ENCODE results near the gene FNDC5.

FNDC5 gene

DNA sequence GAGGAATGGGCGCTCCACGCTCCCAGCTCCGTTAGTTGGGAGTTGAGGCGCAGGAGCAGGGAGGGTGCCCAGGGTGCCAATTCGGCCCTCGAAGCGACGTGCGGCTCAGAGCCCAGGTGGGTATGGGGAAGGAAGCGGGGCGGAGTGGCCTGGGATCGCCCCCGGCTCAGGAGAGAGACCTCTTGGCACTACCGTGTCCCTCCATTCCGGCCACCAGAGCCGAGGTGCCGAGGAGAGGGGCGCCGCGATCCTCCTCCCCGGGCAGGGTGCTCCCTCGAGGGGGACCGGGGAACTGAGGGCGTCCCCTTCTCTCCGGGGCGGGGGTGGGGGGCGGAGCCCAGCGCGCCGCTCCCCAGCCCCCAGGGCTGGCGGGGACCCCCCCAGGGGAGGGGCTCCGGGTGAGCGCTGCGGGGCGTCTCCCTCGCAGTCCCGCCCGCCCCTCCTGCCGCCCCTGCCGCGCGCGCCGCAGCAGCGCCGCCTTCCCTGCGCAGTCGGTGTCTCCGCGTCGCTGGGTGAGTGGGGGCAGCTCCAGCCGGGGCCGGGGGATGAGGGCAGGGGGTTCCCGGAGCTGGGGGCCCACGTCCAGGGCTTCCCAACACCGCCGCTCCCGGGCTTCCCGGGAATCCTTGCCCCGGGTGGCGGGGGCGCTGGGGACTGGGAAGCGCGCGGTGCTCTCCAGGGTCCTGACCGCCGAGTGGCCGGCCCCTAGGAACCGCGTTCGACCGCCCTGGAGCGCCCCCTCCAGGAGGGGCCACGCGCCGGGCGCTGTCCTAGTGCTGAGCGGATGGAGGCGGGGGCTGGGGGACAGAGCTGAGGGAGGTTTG, 15.5 kb upstream of the FNDC5 start, which contains the start of gene HPCA:
TSS of gene HPCA (plus strand) at position 488 of the 824 bp plus-strand sequence. CDS start 2,408 bp downstream, outside the sequence.
- Histone ChIP-seq H2AFZ (ENCODE audit: low read depth) (no peak within 1 kb of the TSS), H3K9ac (no peak within 1 kb of the TSS), H4K20me1 (ENCODE audit: insufficient read depth) (no peaks in the 10 kb centered on the region), H3K4me2 (no peak within 1 kb of the TSS), H3K27ac (no peak within 1 kb of the TSS), H3K36me3 (ENCODE audit: insufficient read depth) (no peaks in the 10 kb centered on the region), H3K27me3 (ENCODE audit: insufficient read depth, low read depth) (peaks cover 19% of the 10 kb centered on the region; the same call in 1 of the 2 replicates), H3K4me3 (IDR thresholded peaks at IDR 0.05; ENCODE audit: insufficient read depth, low read depth, low read length) (no peak within 1 kb of the TSS), H3K4me1 (ENCODE audit: low read depth, poor library complexity, severe bottlenecking) (no peaks in the 10 kb centered on the region), H3K79me2 (ENCODE audit: insufficient read depth, low read depth) (no peaks in the 10 kb centered on the region)
- TF ChIP-seq, protein P1, sequence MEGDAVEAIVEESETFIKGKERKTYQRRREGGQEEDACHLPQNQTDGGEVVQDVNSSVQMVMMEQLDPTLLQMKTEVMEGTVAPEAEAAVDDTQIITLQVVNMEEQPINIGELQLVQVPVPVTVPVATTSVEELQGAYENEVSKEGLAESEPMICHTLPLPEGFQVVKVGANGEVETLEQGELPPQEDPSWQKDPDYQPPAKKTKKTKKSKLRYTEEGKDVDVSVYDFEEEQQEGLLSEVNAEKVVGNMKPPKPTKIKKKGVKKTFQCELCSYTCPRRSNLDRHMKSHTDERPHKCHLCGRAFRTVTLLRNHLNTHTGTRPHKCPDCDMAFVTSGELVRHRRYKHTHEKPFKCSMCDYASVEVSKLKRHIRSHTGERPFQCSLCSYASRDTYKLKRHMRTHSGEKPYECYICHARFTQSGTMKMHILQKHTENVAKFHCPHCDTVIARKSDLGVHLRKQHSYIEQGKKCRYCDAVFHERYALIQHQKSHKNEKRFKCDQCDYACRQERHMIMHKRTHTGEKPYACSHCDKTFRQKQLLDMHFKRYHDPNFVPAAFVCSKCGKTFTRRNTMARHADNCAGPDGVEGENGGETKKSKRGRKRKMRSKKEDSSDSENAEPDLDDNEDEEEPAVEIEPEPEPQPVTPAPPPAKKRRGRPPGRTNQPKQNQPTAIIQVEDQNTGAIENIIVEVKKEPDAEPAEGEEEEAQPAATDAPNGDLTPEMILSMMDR (conservative IDR thresholded peaks at IDR 0.05; ENCODE audit: low read depth, low read length) = peak; percentile 43

DNA sequence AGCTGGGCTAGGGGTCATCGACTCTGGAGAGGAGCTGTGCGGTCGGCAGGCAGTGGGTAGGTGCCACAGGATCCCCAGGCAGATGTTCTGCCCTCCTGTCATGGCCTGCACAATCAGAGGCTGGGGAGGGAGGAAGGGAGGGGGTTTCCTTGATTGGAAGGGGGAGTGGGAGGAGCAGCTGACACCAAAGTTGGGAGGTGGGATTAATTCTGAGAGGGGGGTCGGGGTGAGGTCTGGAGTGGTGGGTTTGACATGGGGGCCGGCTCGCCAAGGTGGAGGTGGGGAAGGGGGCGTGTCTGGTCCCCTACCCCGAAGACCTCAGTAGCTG, 14.9 kb upstream of the FNDC5 start:
- Histone ChIP-seq H3K27ac (no peak overlapping the region), H3K4me3 (IDR thresholded peaks at IDR 0.05; ENCODE audit: insufficient read depth, low read depth, low read length) (no peak overlapping the region)
- TF ChIP-seq, protein P1 (conservative IDR thresholded peaks at IDR 0.05; ENCODE audit: low read depth, low read length) = no peak

DNA sequence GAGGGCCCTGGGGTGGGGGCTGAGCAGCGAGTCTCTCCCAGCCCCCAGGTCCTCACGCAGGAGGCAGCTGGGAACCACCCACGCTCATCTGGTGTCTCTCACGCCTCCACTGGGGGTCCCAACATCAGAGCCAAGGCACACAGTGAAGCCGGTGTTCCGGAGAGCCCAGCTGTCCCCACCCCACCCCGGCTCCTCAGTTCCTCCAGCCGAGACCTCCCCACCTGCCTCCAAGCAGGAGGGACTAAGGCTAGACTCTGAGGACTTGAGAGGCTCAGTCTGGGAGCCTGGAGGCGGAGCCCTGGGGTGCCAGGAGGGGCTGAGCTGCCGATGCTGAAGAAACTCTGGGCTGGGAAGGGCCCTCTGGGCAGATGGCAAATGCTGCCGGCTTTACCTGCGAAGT, 14.0 kb upstream of the FNDC5 start:
- Histone ChIP-seq H3K4me2 (no peak overlapping the region), H3K9ac (no peak overlapping the region), H2AFZ (ENCODE audit: low read depth) (no peak overlapping the region), H4K20me1 (ENCODE audit: insufficient read depth) (no peaks in the 10 kb centered on the region), H3K27ac (no peak overlapping the region), H3K36me3 (ENCODE audit: insufficient read depth) (no peaks in the 10 kb centered on the region), H3K27me3 (ENCODE audit: insufficient read depth, low read depth) (peaks cover 19% of the 10 kb centered on the region; the same call in 1 of the 2 replicates), H3K79me2 (ENCODE audit: insufficient read depth, low read depth) (no peaks in the 10 kb centered on the region), H3K4me3 (IDR thresholded peaks at IDR 0.05; ENCODE audit: insufficient read depth, low read depth, low read length) (no peak overlapping the region), H3K4me1 (ENCODE audit: low read depth, poor library complexity, severe bottlenecking) (no peaks in the 10 kb centered on the region)
- TF ChIP-seq, protein P1 (conservative IDR thresholded peaks at IDR 0.05; ENCODE audit: low read depth, low read length) = no peak

More for the DNA sequence above, 14.9 kb upstream of the FNDC5 start:
- H3K27me3 ChIP-seq (ENCODE audit: insufficient read depth, low read depth) = peaks cover 19% of the 10 kb centered on the region; the same call in 1 of the 2 replicates
- H3K9ac ChIP-seq = no peak overlapping the region
- H3K36me3 ChIP-seq (ENCODE audit: insufficient read depth) = no peaks in the 10 kb centered on the region
- no peak overlapping the region for H2AFZ ChIP-seq (ENCODE audit: low read depth)
- no peaks in the 10 kb centered on the region for H4K20me1 ChIP-seq (ENCODE audit: insufficient read depth)
- no peak overlapping the region for H3K4me2 ChIP-seq
- no peaks in the 10 kb centered on the region for H3K4me1 ChIP-seq (ENCODE audit: low read depth, poor library complexity, severe bottlenecking)
- H3K79me2 ChIP-seq (ENCODE audit: insufficient read depth, low read depth) = no peaks in the 10 kb centered on the region

DNA sequence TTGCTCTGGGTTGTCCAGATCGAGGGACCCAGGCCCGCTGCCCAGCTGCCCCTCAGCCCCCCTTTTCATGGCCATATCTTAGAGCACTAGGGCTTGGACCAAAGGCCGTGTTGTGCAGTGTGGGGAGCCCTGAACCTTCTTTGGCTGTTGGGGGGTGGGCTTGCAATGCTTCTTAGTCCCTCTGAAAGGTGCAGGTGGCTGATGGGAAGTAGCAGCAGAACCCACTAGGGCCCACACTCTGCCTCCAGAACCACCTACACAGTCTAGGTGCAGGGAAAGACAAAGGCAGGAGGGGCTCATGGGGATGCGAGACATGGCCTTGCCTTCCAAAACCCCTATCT, 13.3 kb upstream of the FNDC5 start:
- no peaks in the 10 kb centered on the region for H4K20me1 ChIP-seq (ENCODE audit: insufficient read depth)
- H3K4me2 ChIP-seq = no peak overlapping the region
- H3K79me2 ChIP-seq (ENCODE audit: insufficient read depth, low read depth) = no peaks in the 10 kb centered on the region
- H2AFZ ChIP-seq (ENCODE audit: low read depth) = no peak overlapping the region
- H3K4me3 ChIP-seq (IDR thresholded peaks at IDR 0.05; ENCODE audit: insufficient read depth, low read depth, low read length) = no peak overlapping the region
- no peak overlapping the region for H3K27ac ChIP-seq
- TF ChIP-seq, protein P1 (conservative IDR thresholded peaks at IDR 0.05; ENCODE audit: low read depth, low read length) = no peak
- H3K4me1 ChIP-seq (ENCODE audit: low read depth, poor library complexity, severe bottlenecking) = no peaks in the 10 kb centered on the region
- H3K9ac ChIP-seq = no peak overlapping the region
- H3K36me3 ChIP-seq (ENCODE audit: insufficient read depth) = no peaks in the 10 kb centered on the region
- peaks cover 15% of the 10 kb centered on the region; the same call in 1 of the 2 replicates for H3K27me3 ChIP-seq (ENCODE audit: insufficient read depth, low read depth)

All from KMS-11 (cell line).